Measurements from ENCODE around the gene HPCAL1. TPM values are rescaled to one million over a fixed set of nuclear protein-coding genes. Genes with fewer than 3 reads are reported as not detected.

Gene HPCAL1
- total RNA-seq, 3 donors from 2014 or later (not counting 1 experiment from before 2014, with no cell fraction given), result 31.1 to 45.2 (median 39.8) TPM

DNA sequence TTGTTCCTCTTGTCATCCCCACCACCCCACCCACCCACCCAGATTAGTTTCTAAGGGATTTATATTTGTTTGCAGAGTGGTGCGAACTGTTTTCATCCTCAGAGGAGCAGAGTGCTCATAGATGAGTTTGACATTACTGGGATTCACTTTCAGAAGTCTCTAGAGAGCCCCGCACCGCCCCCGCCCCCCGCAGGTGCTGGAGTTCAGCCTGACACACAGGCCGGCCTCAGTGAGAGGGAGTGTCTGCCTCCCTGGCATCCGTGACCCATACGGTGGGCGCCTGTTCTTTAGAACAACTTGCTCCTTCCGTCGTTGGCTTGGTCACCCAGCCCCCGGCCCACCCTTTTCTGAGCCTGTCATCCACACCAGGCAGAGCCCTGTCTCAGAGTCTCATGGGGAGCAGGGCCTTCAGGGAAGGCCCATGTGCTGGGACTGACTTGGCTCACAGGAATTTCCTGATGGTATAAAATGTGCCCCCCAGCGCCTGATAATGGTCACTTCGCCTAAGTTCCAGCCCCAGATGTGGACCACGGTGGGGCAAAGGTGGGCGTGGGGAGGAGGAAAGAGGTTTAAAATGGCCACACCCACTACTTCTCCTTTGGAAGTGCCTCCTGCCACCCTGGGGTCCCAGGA, 44.3 kb downstream of the HPCAL1 start:
- Mint-ChIP-seq H3K9me3 (no peaks in the 10 kb centered on the region), H3K4me1 (peaks cover 41 to 52% of the 10 kb centered on the region in 2 donors), H3K27me3 (ENCODE audit: low read depth in 2 of 2) (no peaks in the 10 kb centered on the region), H3K27ac (no peak overlapping the region), H3K4me3 (no peak overlapping the region), H3K36me3 (no peaks in the 10 kb centered on the region)
- Histone ChIP-seq H3K4me3 (ENCODE audit: low read length) (no peak overlapping the region), H3K27me3 (ENCODE audit: control insufficient read depth, insufficient read depth, low read length) (no peaks in the 10 kb centered on the region), H3K27ac (ENCODE audit: low read length) (no peak overlapping the region), H3K36me3 (ENCODE audit: control insufficient read depth, insufficient read depth, low read length) (no peaks in the 10 kb centered on the region), H3K9me3 (ENCODE audit: control insufficient read depth, insufficient read depth, low read length) (no peaks in the 10 kb centered on the region), H3K4me1 (ENCODE audit: control insufficient read depth, insufficient read depth, low read length) (peaks cover 16% of the 10 kb centered on the region)
- no peak for DNase-seq
- ATAC-seq, result no peak
- TF ChIP-seq CTCF (IDR thresholded peaks at IDR 0.05), result no peak
- intact Hi-C loops (cut with micrococcal nuclease), result no loop called here
- 90% methylated on average over 16 of the region's 16 CpGs for WGBS (ENCODE audit: insufficient coverage)

DNA sequence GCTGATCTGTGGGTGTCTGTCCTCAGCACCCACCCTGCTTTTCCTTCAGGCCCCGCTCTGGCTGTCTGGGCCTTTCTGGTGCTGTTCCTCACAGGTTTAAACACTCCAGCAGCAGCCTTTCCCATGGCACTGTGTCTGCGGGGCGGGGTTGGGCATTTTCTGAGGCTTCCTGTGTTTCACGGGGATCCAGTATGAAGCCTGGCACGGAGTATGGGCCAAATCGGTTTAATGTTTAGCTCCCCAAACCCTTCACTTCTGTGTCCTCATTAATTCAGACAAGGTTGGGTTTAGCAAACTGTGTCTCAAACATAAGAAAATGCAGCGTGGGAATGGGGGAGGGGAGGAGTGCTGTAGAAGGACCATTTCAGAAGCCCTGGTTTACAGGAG, 44.9 kb downstream of the HPCAL1 start:
- peaks cover 16% of the 10 kb centered on the region for H3K4me1 ChIP-seq (ENCODE audit: control insufficient read depth, insufficient read depth, low read length)
- Mint-ChIP-seq H3K9me3 (no peaks in the 10 kb centered on the region), H3K36me3 (no peaks in the 10 kb centered on the region), H3K4me1 (peaks cover 46 to 57% of the 10 kb centered on the region in 2 donors), H3K27ac (no peak overlapping the region), H3K4me3 (no peak overlapping the region), H3K27me3 (ENCODE audit: low read depth in 2 of 2) (no peaks in the 10 kb centered on the region)
- ATAC-seq (no peak), DNase-seq (no peak)
- H3K27ac ChIP-seq (ENCODE audit: low read length), result no peak overlapping the region
- no peak overlapping the region for H3K4me3 ChIP-seq (ENCODE audit: low read length)
- no peak for TF ChIP-seq CTCF (IDR thresholded peaks at IDR 0.05)
- no peaks in the 10 kb centered on the region for H3K9me3 ChIP-seq (ENCODE audit: control insufficient read depth, insufficient read depth, low read length)
- intact Hi-C loops (cut with micrococcal nuclease), result no loop called here
- H3K27me3 ChIP-seq (ENCODE audit: control insufficient read depth, insufficient read depth, low read length), result no peaks in the 10 kb centered on the region
- WGBS (ENCODE audit: insufficient coverage), result 88% methylated on average over 7 of the region's 7 CpGs
- H3K36me3 ChIP-seq (ENCODE audit: control insufficient read depth, insufficient read depth, low read length), result no peaks in the 10 kb centered on the region

GRCh38 chr2:10348891-10349290, 46.2 kb downstream of the HPCAL1 start:
- no peak for ATAC-seq
- Histone ChIP-seq H3K27me3 (ENCODE audit: control insufficient read depth, insufficient read depth, low read length) (no peaks in the 10 kb centered on the region), H3K9me3 (ENCODE audit: control insufficient read depth, insufficient read depth, low read length) (no peaks in the 10 kb centered on the region), H3K36me3 (ENCODE audit: control insufficient read depth, insufficient read depth, low read length) (peaks cover under 1% of the 10 kb centered on the region), H3K4me1 (ENCODE audit: control insufficient read depth, insufficient read depth, low read length) (peaks cover 14% of the 10 kb centered on the region), H3K27ac (ENCODE audit: low read length) (no peak overlapping the region), H3K4me3 (ENCODE audit: low read length) (no peak overlapping the region)
- Mint-ChIP-seq H3K27ac (no peak overlapping the region), H3K4me1 (peaks cover 39 to 55% of the 10 kb centered on the region in 2 donors), H3K36me3 (no peaks in the 10 kb centered on the region), H3K27me3 (ENCODE audit: low read depth in 2 of 2) (no peaks in the 10 kb centered on the region), H3K9me3 (no peaks in the 10 kb centered on the region), H3K4me3 (no peak overlapping the region)
- DNase-seq, result no peak
- TF ChIP-seq CTCF (IDR thresholded peaks at IDR 0.05), result no peak
- intact Hi-C loops (cut with micrococcal nuclease), result no loop called here
- 75% methylated on average over 6 of the region's 7 CpGs for WGBS (ENCODE audit: insufficient coverage)

DNA sequence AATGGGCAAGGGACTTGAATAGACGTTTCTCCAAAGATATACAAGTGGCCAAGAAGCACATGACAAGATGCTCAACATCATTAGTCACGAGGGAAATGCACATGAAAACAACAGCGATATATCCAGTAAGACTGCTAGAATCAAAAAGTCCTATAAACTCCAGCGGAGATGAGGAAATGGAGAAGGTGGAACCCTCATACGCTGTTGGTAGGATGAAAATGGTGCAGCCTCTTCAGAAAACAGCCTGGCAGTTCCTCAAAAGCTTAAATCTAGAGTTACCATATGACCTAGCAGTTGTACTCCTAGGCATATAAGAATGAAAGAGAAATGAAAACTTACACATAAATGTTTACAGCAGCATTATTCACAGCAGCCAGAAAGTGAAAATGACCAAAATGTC, 48.1 kb downstream of the HPCAL1 start:
- H3K27ac Mint-ChIP-seq, result peak overlapping the region; percentile 29 to 30
- no peak for ATAC-seq
- 52% methylated on average over 5 of the region's 5 CpGs for WGBS (ENCODE audit: insufficient coverage)
- H3K36me3 ChIP-seq (ENCODE audit: control insufficient read depth, insufficient read depth, low read length), result peaks cover 7% of the 10 kb centered on the region
- DNase-seq, result no peak
- TF ChIP-seq CTCF (IDR thresholded peaks at IDR 0.05), result no peak
- H3K27ac ChIP-seq (ENCODE audit: low read length), result no peak overlapping the region
- intact Hi-C loops (cut with micrococcal nuclease), result no loop called here
- no peaks in the 10 kb centered on the region for H3K27me3 ChIP-seq (ENCODE audit: control insufficient read depth, insufficient read depth, low read length)
- no peaks in the 10 kb centered on the region for H3K9me3 ChIP-seq (ENCODE audit: control insufficient read depth, insufficient read depth, low read length)
- H3K36me3 Mint-ChIP-seq, result no peaks in the 10 kb centered on the region
- H3K4me1 Mint-ChIP-seq, result peaks cover 34 to 52% of the 10 kb centered on the region in 2 donors
- H3K4me1 ChIP-seq (ENCODE audit: control insufficient read depth, insufficient read depth, low read length), result peaks cover 10% of the 10 kb centered on the region
- H3K4me3 ChIP-seq (ENCODE audit: low read length), result no peak overlapping the region
- H3K9me3 Mint-ChIP-seq, result no peaks in the 10 kb centered on the region
- no peak overlapping the region for H3K4me3 Mint-ChIP-seq
- H3K27me3 Mint-ChIP-seq (ENCODE audit: low read depth in 2 of 2), result no peaks in the 10 kb centered on the region
